ENCODE data around the gene TIMP2. TPM values are rescaled to one million over a fixed set of nuclear protein-coding genes. Genes with fewer than 3 reads are reported as not detected.

The TIMP2 gene
- total RNA-seq, 1 experiment from 2014 or later, result 114 TPM

- Histone ChIP-seq H2AFZ (no peak overlapping the region), H4K20me1 (ENCODE audit: insufficient read depth) (no peaks in the 10 kb centered on the region), H3K4me3 (no peak overlapping the region), H3K4me1 (replicated peaks; ENCODE audit: insufficient read depth) (peaks cover 2% of the 10 kb centered on the region), H3K9me2 (ENCODE audit: insufficient read depth) (no peaks in the 10 kb centered on the region), H3K9me3 (ENCODE audit: insufficient read depth, low read depth) (no peaks in the 10 kb centered on the region), H3F3A (ENCODE audit: insufficient read depth, low read depth) (peaks cover under 1% of the 10 kb centered on the region; the same call in 1 of the 2 replicates), H3K4me2 (no peak overlapping the region), H3K27me3 (ENCODE audit: insufficient read depth, low read depth) (no peaks in the 10 kb centered on the region), H3K27ac (no peak overlapping the region), H3K36me3 (ENCODE audit: low read depth) (no peaks in the 10 kb centered on the region), H3K79me2 (ENCODE audit: low read depth) (no peaks in the 10 kb centered on the region)
- TF ChIP-seq EZH2 (IDR thresholded peaks at IDR 0.05; ENCODE audit: low read depth), result no peak
- no peak for TF ChIP-seq CTCF (conservative IDR thresholded peaks at IDR 0.05)
- BruUV-seq (replicated peaks), result no TSS peak
- intact Hi-C loops (cut with micrococcal nuclease; ENCODE audit: unreplicated experiment), result no loop called here
- no peak for DNase-seq
- ChIA-PET POLR2A (ENCODE audit: unreplicated experiment) (no interaction called here), CTCF (no interaction called here)
These were observed 15.1 kb upstream of the TIMP2 start for GRCh38 chr17:78940258-78940657.

- Histone ChIP-seq H3K36me3 (ENCODE audit: low read depth) (no peaks in the 10 kb centered on the region), H3F3A (ENCODE audit: insufficient read depth, low read depth) (peaks cover 7% of the 10 kb centered on the region; the same call in 1 of the 2 replicates), H3K27ac (no peak overlapping the region), H3K9me2 (ENCODE audit: insufficient read depth) (no peaks in the 10 kb centered on the region), H3K4me3 (no peak overlapping the region), H3K4me1 (replicated peaks; ENCODE audit: insufficient read depth) (peaks cover 9% of the 10 kb centered on the region), H4K20me1 (ENCODE audit: insufficient read depth) (no peaks in the 10 kb centered on the region), H3K4me2 (no peak overlapping the region), H3K9me3 (ENCODE audit: insufficient read depth, low read depth) (no peaks in the 10 kb centered on the region), H3K27me3 (ENCODE audit: insufficient read depth, low read depth) (no peaks in the 10 kb centered on the region), H2AFZ (no peak overlapping the region), H3K79me2 (ENCODE audit: low read depth) (no peaks in the 10 kb centered on the region)
- no peak for TF ChIP-seq EZH2 (IDR thresholded peaks at IDR 0.05; ENCODE audit: low read depth)
- ChIA-PET POLR2A (ENCODE audit: unreplicated experiment) (no interaction called here), CTCF (no interaction called here)
- no peak for DNase-seq
- no TSS peak for BruUV-seq (replicated peaks)
- intact Hi-C loops (cut with micrococcal nuclease; ENCODE audit: unreplicated experiment), result no loop called here
These were observed 14.4 kb upstream of the TIMP2 start for GRCh38 chr17:78939615-78940014.

- no peaks in the 10 kb centered on the region for H3K9me2 ChIP-seq (ENCODE audit: insufficient read depth)
- intact Hi-C loops (cut with micrococcal nuclease; ENCODE audit: unreplicated experiment), result no loop called here
- no peak overlapping the region for H3K27ac ChIP-seq
- H2AFZ ChIP-seq, result no peak overlapping the region
- TF ChIP-seq EZH2 (IDR thresholded peaks at IDR 0.05; ENCODE audit: low read depth), result no peak
- ChIA-PET CTCF (no interaction called here), POLR2A (ENCODE audit: unreplicated experiment) (interaction anchor here (0.6 kb wide), 1 partner anchor 22 kb away, joined by 4 read pairs; no protein-coding TSS in a partner anchor)
- no peaks in the 10 kb centered on the region for H3K79me2 ChIP-seq (ENCODE audit: low read depth)
- no peak overlapping the region for H3K4me2 ChIP-seq
- H3F3A ChIP-seq (ENCODE audit: insufficient read depth, low read depth), result peaks cover 25% of the 10 kb centered on the region
- no peaks in the 10 kb centered on the region for H3K36me3 ChIP-seq (ENCODE audit: low read depth)
- H3K9me3 ChIP-seq (ENCODE audit: insufficient read depth, low read depth), result no peaks in the 10 kb centered on the region
- peaks cover 26% of the 10 kb centered on the region for H3K4me1 ChIP-seq (replicated peaks; ENCODE audit: insufficient read depth)
- BruUV-seq (replicated peaks), result no TSS peak
- no peaks in the 10 kb centered on the region for H4K20me1 ChIP-seq (ENCODE audit: insufficient read depth)
- no peaks in the 10 kb centered on the region for H3K27me3 ChIP-seq (ENCODE audit: insufficient read depth, low read depth)
- no peak for DNase-seq
- H3K4me3 ChIP-seq, result no peak overlapping the region
These were observed 12.4 kb upstream of the TIMP2 start for GRCh38 chr17:78937561-78937960.

DNA sequence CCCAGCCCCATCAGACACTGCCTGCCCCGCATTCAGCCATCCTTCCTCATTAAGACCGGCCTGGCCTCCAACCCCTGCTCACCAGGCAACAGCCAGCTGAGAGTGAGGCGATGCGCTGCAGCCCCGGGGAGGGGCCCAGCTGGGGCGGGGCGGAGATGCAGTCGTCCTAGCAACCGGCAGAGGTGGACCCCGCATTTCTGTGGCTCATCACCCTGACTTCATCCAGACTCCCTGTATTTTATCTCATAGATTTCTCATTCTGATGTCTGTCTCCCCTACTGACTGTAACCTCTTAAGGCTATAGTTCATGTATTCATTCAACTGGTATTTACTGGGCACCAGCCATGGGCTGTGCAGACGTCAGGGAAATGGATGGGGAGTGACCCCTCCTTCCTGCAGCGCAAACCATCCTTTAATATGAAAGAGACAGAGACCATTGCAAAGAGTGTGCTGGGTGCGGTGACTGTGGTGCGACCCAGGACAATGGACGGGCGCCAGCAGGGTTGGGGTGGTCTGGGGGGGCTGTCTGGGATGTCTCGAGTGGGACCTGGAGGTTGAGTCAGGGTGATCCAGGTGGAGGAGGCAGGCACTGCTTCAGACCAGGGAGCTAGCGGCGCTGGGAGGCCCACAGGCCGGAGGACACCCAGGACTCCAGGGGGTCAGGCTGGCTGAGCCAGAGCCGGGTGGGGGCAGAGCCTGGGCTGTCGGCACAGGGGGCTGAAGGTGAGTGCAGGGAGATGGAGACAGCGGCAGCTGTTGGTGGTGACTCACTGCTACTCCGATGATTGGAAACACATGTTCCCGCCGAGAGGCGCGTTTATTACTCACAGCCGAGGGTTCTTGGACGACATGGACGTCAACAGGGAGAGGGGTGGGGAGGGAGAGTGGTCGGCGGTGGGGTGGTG, 10.5 kb upstream of the TIMP2 start:
- Histone ChIP-seq H4K20me1 (ENCODE audit: insufficient read depth) (no peaks in the 10 kb centered on the region), H3K4me2 (no peak overlapping the region), H3K27ac (no peak overlapping the region), H3K9me3 (ENCODE audit: insufficient read depth, low read depth) (no peaks in the 10 kb centered on the region), H3F3A (ENCODE audit: insufficient read depth, low read depth) (peaks cover 26% of the 10 kb centered on the region), H3K79me2 (ENCODE audit: low read depth) (no peaks in the 10 kb centered on the region), H3K36me3 (ENCODE audit: low read depth) (no peaks in the 10 kb centered on the region), H3K9me2 (ENCODE audit: insufficient read depth) (no peaks in the 10 kb centered on the region), H2AFZ (no peak overlapping the region), H3K27me3 (ENCODE audit: insufficient read depth, low read depth) (no peaks in the 10 kb centered on the region), H3K4me3 (no peak overlapping the region), H3K4me1 (replicated peaks; ENCODE audit: insufficient read depth) (peaks cover 27% of the 10 kb centered on the region)
- DNase-seq, result no peak
- intact Hi-C loops (cut with micrococcal nuclease; ENCODE audit: unreplicated experiment), result loop anchor here (2.0 kb wide), 1 partner anchor 73 kb away; no protein-coding TSS in a partner anchor
- CTCF ChIA-PET, result interaction anchor here (0.7 kb wide), 1 partner anchor 72 kb away, joined by 7 read pairs; no protein-coding TSS in a partner anchor
- BruUV-seq (replicated peaks), result no TSS peak
- POLR2A ChIA-PET (ENCODE audit: unreplicated experiment), result no interaction called here
- TF ChIP-seq CTCF (conservative IDR thresholded peaks at IDR 0.05) (no peak), EZH2 (IDR thresholded peaks at IDR 0.05; ENCODE audit: low read depth) (no peak)
